GM18517 (cell line): ENCODE measurements around the gene KRTAP10-10.
"Not testable (repeated sequence)": the region's sequence is repeated elsewhere in the genome, so short reads cannot be mapped to it uniquely, and the experiment has no call there.

Experiments used
- ATAC-seq: cut with Tn5 transposase; IDR thresholded peaks from one replicate; pipeline ENCODE4 v1.9.1; 2021; ENCODE audit warnings: mild to moderate bottlenecking, moderate library complexity; ENCODE audit not compliant: unreplicated experiment

The KRTAP10-10 gene

GRCh38 chr21:44671911-44672310, 34.8 kb downstream of the KRTAP10-10 start:
- no peak for ATAC-seq

DNA sequence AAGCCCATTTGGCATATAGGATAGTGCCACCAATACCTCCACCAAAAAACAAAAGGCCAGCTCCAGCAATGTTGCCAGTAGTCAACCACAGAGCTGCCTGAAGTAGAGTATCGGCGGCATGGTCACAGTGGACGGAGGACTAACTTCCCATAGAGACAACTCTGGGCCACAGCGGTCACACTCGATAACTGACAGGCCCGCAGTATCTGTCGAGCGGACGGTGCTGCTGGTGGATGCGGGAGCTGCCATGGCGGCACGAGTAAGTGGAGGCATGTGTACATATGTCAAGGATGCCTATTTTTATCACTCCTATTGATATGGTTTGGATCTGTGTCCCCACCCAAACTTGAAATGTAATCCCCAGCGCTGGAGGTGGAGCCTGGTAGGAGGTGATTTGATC, 40.7 kb downstream of the KRTAP10-10 start:
- no peak for ATAC-seq

DNA sequence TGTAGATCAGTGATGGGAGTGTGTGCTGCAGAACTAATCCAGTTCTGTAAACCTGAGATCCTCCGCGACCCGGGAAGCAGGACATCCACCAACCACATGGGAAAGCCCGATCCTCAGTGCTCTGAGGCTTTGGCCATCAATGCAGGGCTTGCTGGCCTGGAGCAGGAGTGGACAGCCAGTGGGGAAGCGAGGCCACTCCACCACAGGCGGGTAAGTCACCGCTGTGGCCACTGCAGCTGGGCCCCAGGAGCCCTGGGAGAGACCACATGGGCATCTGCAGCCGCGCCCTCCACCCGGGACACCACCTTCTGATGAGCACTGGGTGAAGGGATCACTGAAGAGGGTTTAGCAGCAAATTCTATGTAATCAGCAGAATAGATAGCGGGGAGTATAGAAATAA, 44.0 kb downstream of the KRTAP10-10 start:
- ATAC-seq, result no peak

- no peak for ATAC-seq
These were observed 44.9 kb downstream of the KRTAP10-10 start, which contains the start of gene KRTAP12-1 for GRCh38 chr21:44681861-44682579. Gene KRTAP12-1, minus strand, starts transcription at chr21:44682163. Its CDS starts 40 bp downstream, at chr21:44682123.

DNA sequence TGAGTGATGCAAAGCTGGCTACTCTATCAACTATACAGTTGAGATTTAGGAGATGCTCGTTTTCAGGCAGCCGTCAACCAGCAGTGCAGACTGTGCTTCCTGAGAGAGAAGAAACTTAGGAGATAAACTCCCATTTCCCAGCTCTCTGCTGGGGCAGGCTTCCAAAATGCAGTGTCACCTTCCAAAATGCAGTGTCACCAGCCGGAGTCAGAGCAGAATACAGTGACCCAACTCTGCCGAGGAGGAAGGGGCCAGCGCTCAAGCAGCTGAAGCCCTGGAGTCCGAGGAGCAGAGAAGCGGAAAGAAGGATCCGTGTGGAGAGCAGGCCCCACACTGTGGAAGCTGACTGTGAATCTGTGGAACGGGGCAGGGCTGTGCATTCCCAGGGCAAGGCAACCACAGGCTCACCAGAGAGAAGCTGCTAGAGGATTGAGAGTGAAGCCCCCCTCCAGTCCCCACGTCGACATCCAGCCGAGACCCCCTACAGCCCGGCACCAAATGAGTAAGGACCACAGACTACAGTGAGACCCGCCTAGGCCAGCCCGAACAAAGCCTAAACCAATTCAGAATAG, 45.5 kb downstream of the KRTAP10-10 start:
- no peak for ATAC-seq

DNA sequence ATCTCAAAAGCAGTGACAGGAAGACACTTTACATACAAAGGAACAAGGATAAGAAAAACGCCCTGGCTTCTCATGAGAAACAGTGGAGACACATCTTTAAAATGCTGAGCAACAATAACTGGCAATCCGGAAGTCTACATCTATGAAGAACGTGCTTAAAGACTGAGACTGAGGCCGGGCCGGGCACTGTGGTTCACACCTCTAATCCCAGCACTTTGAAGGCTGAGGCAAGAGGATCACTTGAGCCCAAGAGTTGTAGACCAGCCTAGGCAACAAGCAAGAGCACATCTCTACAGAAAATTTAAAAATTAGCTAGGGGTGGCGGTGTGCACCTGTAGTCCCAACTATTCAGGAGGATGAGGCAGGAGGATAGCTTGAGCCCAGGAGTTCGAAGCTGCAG, 46.9 kb downstream of the KRTAP10-10 start:
- no peak for ATAC-seq

GRCh38 chr21:44684483-44684882, 47.3 kb downstream of the KRTAP10-10 start:
- ATAC-seq, result no peak

- ATAC-seq, result not testable (repeated sequence)
These were observed 47.9 kb downstream of the KRTAP10-10 start for GRCh38 chr21:44685050-44685449.

- no peak for ATAC-seq
These were observed 49.0 kb downstream of the KRTAP10-10 start for GRCh38 chr21:44686000-44686781.

DNA sequence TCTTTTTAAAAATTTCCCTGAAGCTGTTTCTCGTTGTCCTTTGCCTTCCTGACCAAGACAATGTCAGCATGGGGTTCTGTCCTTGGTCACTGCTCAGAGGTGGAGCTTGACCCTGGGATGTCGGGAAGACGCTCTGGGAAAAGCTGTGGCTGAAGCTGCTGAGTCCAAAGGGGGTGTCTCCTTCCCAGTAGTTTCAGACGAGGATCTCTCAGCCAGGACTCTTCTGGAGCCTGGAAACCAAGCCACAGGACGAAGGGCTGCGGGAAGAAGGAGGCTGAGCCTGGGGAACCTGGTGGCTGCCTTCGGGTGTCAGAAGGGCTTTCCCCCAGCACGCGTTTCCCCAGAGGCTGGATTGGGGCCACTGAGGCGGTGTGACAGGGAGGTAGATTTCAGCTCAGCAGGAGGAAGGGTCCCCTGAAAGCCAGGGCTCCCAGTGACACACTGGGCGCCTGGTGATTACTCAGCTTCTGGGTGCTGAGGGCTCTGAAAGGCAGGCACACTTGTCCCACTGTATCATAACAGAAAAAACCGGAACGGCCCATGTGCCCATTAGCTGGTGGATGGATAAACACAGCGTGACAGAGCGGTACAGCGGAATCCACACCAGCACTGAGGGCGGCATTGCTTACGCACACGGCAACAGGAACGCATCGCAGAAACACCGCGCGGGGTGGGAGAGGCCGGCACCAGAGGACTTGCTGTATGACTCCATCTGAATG, 49.8 kb downstream of the KRTAP10-10 start:
- ATAC-seq, result no peak

DNA sequence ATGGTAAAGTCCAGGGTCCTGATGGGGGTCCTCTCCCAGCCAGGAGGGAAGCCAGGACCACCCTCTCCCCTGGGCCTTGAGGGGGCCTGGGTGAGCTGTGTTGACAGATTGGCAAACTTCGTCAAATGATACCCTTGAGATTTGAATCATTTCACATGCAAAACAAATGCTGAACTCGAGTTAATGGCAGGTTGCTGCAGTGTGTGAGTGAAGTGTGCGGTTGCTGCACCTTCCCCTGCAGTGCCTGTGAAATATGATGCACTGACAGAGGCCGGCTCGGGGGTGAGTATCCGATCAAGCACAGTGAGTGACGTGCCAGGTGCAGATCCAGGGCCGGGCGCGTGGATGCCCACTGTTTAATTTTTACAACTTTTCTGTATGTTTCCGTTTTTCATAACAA, 50.5 kb downstream of the KRTAP10-10 start:
- ATAC-seq, result no peak
